Activated gamma-delta T cell treated with anti-CD3 and anti-CD28 coated beads, Interleukin-2, amount 50 U/mL, for 16 hours (primary cell): Measurements from ENCODE around the gene FAH.
"Not testable (repeated sequence)": the region's sequence is repeated elsewhere in the genome, so short reads cannot be mapped to it uniquely, and the experiment has no call there.

Source experiments
- DNase-seq: peaks from one replicate; pipeline ENCODE4 v3.0.0-alpha.2; 2020; ENCODE audit warnings: low read depth

The FAH gene

DNA sequence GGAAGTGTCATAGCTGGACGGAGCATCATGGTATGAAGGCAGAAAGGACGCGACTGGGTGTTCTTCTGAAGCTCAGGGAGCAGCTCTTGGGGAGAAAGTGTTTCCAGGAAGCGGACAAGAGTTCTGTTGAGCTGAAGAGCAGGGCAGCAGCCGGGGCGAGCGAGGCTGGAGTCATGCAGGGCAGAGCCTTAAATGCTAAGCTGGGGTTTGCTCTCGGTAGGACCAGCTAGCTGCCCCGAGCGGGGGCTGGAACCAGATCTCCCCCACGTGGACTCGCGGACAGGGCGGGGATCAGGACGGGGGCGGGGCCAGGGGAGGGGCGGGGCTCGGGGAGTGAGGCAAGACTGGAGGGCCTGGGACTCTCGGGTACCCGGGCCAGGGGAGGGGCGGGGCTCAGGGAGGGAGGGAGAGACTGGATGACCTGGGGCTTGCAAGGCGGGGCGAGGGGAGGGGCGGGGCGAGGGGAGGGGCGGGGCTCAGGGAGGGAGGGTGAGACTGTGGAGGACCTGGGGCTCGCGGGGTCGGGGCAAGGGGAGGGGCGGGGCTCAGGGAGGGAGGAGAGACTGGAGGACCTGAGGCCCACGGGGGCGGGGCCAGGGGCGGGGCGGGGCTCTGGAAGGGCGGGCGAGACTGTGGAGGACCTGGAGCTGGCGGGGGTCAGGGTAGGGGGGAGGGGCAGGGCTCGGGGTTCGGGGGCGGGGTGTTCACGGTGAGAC lies 461 bp upstream of the FAH start:
- DNase-seq = peak; percentile 85

DNA sequence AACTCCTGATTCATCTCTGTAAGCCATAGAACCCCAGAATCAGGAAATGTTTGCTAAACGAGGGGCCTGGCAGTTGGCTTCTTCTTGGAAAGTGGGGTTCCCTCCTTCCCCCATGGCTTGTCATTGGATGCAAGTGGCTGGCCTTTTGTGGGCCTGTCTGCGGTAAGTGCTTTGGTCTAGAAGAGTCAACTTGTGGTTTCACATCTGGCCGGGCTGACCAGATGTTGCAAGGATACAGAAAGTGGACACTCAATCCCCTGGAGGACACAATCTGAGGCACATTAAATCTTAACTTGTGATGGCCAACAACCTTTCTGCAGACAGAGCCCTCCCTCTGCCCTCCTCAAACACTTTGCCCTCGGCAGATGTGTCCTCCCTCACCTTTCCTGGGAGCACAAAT lies 1.1 kb downstream of the FAH start:
- DNase-seq = no peak

DNA sequence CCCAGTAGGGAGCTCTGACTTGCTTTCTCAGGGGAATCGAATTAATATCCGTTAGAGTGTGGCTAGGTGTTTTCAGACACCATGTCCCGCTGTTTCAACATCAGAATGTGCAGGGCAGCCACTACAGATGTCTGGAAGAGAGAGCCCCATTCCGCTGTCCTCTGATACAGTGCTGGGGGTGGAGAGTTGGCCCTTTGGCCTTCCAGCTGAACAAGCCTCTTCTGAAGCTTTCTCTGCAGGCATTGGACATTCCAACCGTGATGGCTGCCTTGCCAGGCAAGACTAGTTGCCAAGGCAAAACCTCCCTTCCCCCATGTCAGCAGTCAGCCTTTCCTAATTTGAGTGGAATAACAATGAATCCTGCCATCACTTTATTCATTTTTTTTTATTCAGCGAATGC lies 1.5 kb downstream of the FAH start:
- DNase-seq = no peak

DNA sequence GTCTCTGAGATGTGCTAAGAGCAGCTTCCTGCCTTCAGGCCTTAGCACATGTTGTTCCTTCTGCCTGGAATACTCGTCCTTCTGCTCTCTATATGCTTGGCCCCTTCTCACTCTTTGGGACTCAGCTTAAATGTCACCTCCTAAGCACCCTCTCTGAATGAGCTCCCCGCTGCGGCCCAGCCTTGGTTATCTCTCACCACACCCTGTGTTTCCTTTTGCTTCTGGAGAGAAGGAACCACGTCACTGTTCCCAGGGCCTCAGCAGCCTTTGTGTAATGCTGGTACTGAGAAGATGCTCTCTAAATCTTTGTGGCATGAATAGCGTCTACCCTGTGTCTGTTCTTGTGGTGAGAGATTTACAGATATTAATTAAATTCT lies 2.2 kb downstream of the FAH start:
- DNase-seq = no peak

DNA sequence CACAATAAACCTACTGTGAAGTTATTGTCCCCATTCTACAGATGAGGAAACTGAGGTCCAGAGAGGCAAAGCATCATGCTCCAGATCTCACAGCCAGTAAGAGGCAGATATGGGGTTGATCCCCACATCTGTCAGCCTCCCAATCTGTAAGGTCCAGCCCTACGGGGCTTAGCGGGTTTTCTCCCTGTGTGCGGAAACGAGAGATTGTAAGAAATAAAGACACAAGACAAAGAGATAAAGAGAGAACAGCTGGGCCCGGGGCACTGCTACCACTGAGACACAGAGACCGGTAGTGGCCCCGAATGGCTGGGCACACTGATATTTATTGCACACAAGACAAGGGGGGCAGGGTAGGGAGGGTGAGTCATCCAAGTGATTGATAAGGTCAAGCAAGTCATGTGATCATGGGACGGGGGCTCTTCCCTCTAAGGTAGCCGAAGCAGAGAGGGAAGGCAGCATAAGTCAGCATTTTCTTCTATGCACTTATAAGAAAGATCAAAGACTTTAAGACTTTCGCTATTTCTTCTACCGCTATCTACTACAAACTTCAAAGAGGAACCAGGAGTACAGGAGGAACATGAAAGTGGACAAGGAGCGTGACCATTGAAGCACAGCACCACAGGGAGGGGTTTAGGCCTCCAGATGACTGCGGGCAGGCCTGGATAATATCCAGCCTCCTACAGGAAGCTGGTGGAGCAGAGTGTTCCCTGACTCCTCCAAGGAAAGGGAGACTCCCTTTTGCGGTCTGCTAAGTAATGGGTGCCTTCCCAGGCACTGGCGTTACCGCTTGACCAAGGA lies 2.8 kb downstream of the FAH start:
- not testable (repeated sequence) for DNase-seq

DNA sequence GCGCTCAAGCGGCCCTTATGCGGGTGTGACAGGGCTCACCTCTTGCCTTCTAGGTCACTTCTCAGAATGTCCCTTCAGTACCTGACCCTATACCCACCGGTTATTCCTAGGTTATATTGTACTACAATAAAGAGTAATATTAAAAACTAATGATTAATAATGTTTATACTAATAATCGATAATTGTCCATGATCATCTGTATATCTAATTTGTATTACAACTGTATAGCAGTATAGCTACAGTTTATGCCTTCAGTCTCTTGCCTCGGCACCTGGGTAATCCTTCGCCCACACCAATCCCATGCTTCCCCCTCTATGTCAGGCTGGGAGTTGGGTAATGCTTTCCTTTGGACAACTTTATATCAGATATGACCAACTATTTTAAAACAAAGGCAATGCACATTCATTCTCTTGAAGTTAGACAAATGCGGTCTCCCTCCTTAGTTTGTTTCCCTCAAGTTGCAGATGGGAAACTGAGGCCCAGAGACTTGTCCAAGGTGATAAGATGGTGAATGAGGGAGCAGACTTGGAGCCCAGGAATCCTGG lies 3.4 kb downstream of the FAH start:
- DNase-seq = no peak

DNA sequence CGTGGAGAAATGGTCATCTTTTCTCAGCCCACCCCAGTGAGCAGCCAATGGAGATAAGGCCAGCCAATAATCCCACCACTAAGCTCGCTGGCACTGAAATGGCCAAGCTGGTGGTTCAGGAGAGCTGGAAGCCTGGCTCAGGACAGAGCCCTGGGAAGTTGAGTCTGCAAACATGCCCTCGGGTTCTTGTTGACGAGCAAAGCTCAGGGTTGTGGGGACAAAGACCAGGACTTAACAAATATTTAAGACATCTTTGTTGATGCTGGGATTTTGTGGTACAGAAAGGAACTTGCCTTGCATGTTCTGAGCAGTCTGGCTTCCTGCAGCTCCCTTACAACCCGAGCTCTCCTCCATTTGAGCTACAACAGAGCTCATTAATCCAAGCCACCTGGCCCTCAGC lies 4.4 kb downstream of the FAH start:
- no peak for DNase-seq

DNA sequence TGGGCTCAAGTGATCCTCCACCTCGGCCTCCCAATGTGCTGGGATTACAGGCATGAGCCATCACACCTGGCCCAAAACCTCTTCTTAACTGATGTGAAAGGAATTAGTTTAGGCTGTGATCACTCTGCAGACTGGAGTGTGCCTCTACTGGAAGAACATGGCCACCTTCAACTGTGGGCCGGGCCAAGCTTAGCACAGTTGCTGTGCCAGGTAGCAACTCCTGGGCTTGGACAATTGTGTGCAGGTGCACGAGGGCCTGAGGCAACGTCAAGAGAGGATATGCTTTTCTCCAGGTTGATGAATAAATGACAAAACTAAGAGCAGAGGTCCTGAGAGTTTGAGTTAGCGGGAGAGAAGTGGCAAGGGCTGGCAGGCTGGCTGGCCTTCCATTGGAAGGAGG lies 6.5 kb downstream of the FAH start:
- no peak for DNase-seq

DNA sequence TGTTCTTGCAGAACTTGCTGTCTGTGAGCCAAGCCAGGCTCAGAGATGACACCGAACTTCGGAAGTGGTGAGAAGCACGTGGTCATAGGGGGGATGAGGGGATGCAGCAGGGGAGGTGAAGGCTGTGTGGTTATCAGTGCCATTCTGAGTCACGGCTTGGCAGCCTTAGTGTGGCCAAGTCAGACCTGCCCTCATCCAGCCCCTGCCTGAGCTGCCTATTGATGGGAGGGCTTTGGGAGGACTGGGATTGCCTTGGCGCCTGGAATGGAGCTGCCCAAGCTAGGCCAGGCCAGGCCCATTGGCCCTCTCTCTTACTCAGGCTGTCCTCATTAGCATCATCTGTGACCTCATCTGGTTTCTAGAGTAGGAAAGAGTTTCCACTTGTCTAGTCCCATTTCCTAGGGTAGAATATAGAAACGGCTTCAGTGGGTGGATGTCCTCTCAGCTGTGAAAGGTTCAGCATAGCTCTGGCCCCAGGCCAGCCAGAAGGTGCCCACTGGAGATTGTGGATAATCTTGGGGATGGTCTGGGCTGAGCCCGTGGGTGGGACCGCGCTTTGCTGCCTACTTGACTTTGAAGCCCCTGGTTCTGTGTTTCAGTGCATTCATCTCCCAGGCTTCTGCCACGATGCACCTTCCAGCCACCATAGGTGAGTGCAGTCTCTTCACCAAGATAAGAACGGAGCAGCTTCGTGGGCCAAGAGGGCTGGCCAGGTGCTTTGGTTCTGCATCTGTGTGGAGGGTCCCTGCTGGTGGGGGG lies 7.2 kb downstream of the FAH start:
- no peak for DNase-seq

DNA sequence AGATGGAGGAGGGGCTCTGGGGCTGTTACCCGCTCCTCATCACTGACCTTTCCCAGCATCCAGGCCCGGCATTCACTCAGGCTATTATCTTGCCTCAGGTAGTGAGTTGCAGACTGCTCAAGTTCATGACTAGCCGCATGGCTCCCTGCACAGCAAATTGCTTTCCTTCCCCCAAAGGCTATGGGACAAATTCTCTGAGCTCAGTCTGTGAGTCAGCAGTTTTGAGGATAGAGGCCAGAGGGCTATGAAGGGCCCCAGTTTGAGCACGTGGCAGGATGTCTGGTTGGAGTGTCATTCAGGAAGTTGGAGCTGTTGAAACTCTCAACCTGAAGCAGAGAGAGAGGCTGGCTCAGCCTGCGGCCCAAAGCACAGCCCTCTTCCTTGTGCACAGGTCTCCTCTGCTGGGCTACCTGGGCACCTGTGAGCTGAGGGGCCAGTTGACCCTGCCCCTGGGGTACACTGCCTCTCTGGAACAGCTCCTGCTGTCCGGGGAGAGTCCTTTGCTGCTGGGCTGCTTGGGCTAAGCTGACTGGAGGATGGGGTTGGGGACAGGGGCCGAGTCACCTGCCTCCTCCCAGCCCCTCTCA lies 7.9 kb downstream of the FAH start:
- DNase-seq = no peak

DNA sequence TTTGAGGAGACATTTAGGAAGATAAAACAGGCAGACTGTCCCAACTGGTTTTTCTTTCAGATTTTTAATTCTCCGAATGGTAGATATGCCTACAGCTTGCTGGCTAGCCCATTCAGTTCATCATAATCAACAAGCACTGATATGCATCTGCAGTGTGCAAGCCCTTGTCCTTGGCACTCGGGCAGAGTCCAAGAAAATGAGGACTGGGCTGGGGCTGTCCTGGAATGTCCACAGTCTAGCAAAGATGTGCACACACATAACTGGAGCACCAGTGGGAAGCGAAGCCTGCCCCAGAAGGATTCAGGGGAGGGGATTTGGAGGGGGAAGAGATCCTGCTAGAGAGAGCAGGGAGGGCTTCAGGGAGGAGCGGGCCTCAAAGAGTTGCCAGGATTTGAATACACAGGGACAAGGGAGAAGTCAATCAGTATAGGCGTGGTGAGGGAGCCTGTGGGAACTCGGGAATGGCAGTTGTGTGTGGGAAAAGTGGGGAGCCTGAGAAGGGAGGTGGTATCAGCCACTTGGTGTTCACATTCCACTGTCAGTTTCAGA lies 8.7 kb downstream of the FAH start:
- DNase-seq = no peak

DNA sequence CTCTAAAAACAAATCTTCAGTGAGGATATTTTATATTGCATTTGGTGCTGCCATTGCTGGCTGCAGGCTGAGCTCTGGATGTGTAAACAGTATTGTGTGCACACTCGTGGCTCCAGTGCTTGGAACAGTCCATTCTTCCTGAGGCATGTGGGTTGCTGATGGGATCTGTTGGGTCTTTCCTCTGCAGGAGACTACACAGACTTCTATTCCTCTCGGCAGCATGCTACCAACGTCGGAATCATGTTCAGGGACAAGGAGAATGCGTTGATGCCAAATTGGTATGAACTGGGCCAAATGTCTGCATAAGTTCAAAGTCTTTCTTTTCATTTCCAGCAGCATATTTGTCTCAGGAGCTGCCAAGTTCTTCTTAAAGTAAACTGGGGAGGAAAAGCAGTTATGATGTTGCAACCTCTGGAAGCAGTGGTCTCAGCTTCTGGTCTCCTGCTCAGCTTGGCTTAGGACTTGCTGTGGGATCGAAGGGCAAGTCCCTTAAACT lies 9.3 kb downstream of the FAH start:
- no peak for DNase-seq

DNA sequence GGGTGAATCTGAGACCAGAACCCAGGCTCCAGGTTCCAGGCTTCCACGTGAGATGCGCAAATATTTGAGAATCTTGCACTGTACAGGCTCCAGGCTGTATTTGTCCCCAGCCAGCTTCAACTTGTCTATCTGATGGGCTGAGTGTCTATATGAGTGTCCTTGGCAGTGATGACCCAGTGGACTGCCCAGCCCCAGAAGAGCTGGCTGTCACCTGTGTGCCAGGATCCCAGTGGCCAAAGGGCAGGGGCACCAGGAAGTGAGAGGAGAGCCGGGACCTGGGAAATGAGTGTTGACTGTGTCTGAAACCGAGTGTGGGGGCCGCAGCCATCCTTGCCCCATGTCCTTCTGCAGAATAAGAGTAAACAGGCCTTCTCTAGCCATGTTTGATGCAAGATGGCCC lies 10.4 kb downstream of the FAH start:
- no peak for DNase-seq

DNA sequence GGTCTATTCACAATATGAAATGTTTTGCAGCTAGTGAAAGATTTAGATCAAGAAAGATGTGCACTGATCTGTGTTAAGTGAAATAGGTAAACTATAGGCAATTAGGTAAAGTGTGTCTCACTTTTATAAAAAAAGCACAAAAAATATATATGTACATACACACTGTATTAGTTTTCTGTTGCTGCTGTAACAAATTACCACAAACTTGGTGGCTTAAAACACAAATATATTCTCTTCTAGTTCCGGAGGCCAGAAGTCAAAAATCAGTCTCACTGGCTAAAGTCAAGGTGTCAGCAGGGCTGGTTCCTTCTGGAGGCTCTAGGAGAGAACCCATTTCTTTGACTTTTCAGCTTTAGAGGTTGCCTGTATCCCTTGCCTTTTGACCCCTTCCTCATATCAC lies 11.1 kb downstream of the FAH start:
- DNase-seq = no peak

DNA sequence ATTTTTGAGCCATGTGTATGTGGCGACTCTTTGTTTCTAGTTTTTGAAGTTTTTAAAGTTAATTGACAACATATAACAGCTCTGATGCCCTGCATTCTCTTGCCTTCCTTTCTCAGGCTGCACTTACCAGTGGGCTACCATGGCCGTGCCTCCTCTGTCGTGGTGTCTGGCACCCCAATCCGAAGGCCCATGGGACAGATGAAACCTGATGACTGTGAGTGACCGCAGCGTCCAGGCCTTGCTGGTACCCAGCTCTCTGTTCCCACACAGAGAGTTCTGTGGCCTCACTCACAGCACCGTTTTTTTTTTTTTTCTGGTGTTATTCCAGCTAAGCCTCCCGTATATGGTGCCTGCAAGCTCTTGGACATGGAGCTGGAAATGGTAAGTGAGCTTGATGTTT lies 15.1 kb downstream of the FAH start:
- no peak for DNase-seq

DNA sequence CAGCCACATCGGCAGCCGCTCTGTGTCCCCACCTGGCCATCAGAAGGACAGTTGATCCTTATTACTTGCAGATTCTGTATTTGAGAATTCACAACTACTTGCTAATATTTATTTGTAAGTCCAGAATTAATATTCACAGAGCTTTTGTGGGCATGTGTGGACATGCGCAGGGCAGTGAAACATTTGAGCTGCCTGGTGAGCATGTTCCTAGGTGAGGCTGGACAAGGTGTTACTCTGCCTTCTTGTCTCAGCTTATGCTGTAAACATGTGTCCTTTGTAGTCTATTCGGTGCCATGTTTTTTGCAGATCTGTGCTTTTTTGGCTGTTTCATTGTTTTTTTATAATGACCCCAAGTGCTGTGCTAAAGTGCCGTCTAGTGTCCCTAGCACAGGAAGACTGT lies 15.6 kb downstream of the FAH start:
- no peak for DNase-seq

DNA sequence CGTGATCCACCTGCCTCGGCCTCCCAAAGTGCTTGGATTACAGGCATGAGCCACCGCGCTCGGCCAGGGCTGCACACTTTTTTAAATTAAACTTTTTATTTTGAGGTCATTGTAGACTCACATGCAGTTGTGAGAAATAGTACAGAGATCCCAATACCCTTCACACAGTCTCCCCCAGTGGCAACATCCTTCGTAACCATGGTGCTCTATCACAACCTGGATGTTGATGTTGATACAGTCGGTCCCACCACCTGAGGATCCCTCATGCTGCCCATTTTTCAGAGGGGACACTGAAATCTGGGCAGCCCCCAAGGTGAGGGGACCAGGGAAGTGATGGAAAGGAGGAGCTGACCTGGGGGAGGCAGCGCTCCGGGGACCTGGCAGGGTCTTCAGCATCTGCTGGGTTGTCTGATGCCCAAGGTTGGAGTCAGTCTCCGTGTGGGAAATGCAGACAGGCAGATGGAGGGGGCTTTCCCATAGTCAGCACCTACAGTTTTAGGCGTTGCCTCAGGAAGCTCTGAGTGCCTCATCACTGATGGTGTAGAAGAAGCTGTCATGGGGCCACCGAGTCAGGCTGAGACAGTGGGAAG lies 17.1 kb downstream of the FAH start:
- no peak for DNase-seq

DNA sequence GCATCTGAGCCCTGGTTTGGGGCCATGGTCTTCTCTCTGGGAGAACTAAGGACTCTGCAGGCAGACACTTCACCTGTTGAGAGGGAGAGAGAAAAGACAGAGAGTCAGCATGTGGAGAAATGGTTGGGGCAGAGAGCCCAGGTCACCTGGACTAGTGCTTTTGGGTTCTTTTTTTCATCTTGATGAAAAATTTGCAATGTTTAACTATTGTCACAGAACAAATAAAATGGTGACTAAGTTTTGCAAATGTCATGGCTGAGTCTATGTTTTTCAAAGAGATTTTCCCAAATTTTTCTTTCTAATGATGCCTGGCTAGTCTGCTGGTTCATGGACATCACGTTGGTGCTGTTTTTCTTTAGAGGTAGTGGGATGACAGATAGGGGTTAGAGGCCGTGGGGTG lies 17.8 kb downstream of the FAH start:
- DNase-seq = no peak

DNA sequence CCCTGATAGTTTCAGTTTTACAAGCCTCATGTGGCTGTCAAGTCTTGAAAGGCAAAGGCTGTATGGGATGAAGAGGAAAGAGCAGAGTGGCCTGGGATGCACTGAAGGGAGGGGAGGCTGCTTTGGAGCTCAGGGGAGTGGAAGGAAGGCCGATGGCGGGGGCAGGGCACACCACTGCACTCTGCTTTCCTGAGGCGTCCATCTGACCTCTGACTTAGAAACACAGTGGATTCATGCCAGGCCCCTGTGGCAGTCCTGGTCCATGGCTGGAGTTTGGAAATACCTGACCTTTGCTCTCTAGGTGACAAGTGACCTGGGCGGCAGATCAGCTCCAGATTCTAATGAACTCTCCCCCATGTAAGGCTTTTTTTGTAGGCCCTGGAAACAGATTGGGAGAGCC lies 19.0 kb downstream of the FAH start:
- no peak for DNase-seq

DNA sequence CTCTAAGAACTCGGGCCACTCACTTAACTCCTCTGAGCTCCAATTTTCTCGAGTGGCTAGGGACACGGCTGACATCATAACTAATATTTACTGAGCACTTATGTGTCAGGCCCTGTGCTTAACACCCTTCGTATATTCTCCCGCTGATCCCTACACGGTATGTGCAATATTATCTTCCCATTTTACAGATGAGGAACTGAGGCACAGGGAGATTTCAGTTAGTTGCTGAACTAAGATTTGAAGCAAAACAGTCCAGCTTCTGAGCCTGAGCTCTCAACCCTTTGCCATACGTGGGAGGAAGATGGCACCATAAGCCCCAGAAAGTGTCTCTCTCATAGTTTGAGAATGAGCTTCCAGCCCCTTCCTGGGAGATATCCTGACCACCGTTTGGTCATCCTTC lies 19.6 kb downstream of the FAH start:
- no peak for DNase-seq

DNA sequence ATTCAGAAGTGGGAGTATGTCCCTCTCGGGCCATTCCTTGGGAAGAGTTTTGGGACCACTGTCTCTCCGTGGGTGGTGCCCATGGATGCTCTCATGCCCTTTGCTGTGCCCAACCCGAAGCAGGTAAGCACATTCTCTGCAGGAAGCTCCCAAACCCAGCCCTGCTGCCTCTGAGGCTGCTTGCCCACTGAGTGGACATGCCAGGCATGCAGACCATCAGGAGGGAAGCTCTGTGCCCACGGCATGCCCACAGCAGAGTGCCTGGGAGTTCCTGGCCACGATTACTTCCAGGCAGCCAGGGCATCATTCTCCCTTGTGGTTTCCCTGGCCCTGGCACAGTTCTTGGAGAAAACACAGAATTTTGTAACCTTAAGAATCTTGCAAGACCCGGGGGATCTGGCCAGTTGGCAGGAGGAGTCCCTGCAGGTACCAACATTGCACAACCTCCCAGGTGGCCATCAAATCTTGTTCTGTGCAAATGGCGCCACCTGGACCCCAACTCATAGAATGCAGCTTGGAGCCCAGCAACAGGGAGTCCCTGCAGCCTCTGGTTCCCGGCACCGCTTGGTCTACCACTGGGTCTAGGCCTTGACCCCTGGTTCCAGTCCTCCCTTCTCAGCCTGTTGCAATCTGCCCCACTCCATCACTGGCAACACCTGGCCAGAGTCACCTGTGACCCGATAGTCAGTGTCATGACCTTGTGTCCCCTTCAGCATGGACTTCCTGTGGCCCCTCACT lies 20.4 kb downstream of the FAH start:
- DNase-seq = peak; percentile 43
